Activated CD4-positive, alpha-beta T cell treated with anti-CD3 and anti-CD28 coated beads, Interleukin-2, amount 50 U/mL, for 48 hours (primary cell): ENCODE results near the gene TMEM200C.

ENCODE experiments used
- DNase-seq, 2 experiments: peaks; one replicate each; pipeline ENCODE4 v3.0.0-alpha.2; 2020

TMEM200C gene

GRCh38 chr18:5895299-5895875, at the start of gene TMEM200C:
Gene TMEM200C, minus strand, starts transcription at chr18:5895522. Its CDS starts 3,459 bp downstream, at chr18:5892063.
- DNase-seq: no peak

GRCh38 chr18:5944448-5944847, 49.1 kb upstream of the TMEM200C start:
- DNase-seq: no peak

GRCh38 chr18:5943514-5943913, 48.2 kb upstream of the TMEM200C start:
- DNase-seq: no peak

DNA sequence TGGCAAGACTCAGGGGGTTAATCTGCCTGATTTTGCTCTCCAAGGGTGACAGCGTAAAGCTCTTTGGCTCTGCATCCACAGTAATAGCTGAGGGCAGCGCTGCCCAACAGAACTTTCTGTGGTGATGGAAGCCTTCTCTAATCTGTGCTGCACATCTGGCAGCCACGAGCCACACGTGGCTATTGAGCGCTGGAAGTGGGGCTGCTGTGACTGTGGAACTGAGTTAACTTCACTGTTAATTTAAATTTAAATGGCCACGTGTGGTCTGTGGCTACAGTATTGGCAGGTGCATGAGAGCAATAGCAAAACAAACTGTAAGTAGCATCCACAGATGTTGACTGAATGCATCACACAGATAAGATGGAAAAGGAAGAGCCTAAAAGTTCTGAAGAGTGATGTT, 47.3 kb upstream of the TMEM200C start:
- no peak for DNase-seq

DNA sequence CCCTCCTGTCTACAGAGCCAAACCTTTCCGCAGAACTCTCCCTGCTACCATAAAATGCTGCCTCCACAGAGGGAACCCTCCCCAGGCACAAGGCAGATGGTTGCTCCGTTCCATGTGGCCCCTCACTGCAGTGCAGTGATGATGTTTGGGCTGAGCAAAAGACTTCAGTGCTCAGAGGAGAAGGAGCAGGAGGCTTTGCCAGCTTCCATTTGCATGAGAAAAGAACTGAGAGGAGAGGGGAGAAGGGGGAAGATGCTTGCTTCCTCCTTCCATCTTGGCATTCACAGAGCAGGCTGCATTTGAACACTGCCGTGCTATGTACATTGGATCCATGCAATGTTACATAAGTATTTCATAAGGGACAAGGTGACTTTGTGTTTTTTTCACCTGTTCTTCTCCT, 46.6 kb upstream of the TMEM200C start:
- no peak for DNase-seq

- no peak for DNase-seq
These were observed 44.7 kb upstream of the TMEM200C start for GRCh38 chr18:5939801-5940667.

DNA sequence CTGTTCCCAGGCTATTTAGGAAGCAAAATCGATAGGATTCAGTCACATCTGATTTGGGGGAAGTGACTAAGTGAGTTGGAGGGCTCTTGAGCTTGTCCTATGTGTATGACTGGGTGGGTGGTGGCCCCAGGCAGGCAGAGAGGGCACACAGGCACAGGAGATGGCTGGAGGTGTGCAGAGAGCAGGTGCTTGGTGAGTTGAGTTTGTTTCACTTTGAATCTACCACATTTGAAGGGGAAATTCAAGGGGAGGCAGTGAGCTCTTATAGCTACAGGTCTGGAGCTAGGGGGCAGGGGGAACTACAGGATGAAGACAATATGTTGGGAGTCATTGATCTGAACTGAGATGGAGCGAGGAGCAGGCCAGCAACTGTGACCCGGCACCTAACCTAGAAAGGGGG, 42.5 kb upstream of the TMEM200C start:
- no peak for DNase-seq

- no peak for DNase-seq
These were observed 41.8 kb upstream of the TMEM200C start for GRCh38 chr18:5937121-5937520.

GRCh38 chr18:5930789-5931188, 35.5 kb upstream of the TMEM200C start:
- DNase-seq: no peak

DNA sequence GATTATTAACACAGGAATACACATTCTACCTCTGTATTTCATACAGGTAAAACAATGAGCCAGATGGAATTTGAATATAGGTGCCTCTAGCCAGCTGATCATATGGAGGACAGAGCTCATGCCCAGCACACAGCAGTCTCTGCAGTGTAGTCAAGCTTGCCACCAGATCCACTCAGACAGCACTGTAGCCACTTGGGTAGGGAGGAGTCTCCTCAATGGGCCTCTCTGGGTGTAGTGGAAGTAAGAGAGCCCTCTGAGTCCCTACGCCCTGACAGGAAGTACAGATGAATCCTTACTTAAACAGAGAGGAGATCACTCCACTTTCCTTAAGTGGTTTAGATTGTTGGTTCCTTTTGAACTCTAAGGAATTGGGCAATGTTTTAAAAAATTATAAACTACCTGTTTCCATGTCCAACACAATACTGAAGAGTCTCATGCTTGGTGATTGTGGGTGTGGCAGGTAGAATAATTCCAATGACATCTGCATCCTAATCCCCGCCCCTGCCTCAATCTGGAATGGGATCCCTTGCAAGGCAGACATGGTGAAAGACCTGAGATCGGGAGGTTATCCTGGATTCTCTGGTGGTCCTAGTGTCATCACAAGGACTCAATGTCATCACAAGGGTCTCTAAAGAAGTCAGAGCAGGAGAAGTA, 23.0 kb upstream of the TMEM200C start:
- no peak for DNase-seq

DNA sequence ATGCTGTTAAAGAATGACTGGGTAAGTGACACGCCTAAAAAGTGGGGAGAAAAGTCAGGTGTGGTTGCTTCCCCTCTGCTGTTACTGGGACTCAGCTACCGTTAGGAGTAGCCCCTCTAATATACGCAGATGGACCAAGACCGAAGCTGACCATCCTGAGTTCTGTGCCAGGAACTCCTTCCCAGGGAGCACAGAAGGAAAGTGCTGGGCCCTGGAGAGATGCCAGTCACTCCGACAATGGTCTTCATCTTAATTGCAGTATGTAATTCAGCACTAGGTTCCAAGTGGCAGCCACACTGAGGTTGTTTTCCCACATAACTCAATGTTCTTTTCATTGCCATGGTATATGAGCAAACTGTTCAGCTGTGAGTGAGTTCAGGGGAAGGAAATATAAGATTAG, 19.6 kb upstream of the TMEM200C start:
- no peak for DNase-seq

DNA sequence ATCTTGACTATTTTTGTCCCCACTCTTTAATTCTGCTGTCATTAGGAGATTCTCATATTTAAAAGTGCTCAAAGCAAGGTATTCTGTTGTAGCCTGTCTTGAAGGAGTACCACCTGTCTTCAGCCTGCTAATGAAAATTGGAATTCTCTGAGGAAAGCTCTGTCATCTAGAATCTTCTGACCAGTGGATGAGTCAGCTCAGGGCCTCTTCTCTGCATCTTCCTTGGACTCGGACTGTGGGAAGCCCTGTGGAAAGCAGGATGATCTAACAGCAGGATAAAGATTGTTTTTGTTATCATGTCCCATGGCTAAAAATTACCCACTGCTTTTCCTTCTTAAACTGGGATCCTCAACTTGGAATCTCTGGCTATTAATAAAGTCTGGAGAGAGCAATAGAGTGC, 18.7 kb upstream of the TMEM200C start:
- DNase-seq: no peak

DNA sequence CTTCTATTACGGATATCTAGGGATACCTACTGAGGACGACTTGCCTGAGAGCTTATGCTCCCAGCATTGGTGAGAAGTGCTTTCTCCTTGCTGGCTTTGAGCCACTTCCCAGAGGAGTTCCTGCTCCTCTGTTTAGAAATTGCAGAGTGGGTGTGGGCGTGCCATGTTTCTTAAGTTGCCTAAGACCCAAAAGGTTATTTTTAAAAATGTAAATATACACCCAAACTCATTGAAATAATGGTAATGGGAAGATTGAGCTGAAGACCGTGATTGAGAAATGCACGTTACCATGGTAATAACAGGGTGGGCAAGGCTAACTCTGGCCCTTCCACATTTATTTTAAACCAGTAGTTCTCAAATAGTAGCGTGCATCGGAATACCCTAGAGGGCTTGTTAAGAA, 17.2 kb upstream of the TMEM200C start:
- no peak for DNase-seq

DNA sequence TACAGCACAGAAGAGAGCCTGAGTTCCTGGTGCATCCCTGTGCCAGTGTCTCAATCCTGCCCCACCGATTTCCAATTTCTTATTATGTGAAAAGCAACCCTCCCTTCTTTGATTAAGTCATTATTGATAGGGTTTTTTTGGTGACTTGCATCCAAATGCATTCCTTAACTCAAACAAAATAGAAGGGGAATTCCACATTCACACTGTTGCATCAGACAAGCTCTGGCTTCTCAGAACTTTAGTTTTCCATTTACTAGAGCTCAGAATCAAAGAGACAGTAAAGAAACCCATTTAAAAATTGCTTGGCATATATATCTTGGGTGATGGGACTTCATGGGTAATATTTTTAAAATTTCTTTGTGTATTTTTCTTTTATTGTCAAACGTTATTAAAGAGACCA, 13.8 kb upstream of the TMEM200C start:
- no peak for DNase-seq

DNA sequence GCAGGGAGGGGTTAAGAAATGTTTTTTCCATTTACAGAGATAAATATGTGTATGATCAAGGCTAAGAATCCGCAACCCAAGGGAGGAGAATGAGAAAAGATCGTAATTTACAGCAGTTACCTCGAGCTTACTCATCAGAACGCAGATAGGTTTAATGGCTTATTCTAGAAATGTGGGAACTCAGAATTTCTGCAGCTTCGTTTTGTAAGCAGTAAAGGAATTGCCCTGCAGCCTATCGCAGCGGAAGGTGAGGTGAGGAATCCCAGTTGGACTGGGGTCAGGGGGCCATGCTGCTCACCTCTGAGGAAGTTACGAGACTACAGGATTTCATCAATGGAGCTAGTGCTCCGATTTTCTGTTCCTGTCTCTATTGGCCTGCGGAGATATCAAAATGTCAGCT, 8.1 kb upstream of the TMEM200C start:
- DNase-seq: no peak

DNA sequence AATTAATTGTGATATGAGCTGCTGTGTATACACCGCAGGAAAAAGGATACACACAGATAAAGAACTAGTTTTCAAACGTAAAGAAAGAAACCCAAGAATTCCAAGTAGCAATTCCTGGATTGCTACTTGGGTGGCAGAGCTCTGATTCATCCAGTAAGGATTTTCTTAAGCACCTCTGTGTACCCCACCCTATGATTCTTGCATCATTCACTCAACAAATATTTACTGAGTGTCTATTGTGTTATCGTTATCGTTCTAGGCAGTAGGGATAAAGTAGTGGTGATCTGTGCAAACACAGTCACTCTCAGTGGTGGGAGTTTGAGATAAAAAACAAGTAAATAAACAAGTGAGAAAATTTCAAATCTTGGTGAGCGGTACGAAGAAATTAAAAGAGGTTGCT, 4.9 kb upstream of the TMEM200C start:
- DNase-seq: no peak

GRCh38 chr18:5899835-5900234, 4.5 kb upstream of the TMEM200C start:
- DNase-seq: no peak

- DNase-seq: no peak
These were observed 786 bp upstream of the TMEM200C start for GRCh38 chr18:5895876-5896740.

- no peak for DNase-seq
These were observed 567 bp downstream of the TMEM200C start for GRCh38 chr18:5894611-5895298.

GRCh38 chr18:5893956-5894610, 1.2 kb downstream of the TMEM200C start:
- no peak for DNase-seq

GRCh38 chr18:5892823-5893431, 2.4 kb downstream of the TMEM200C start:
- DNase-seq: no peak

- no peak for DNase-seq
These were observed 3.5 kb downstream of the TMEM200C start for GRCh38 chr18:5891854-5892215.
